Naive thymus-derived CD8-positive, alpha-beta T cell (primary cell): ENCODE results near the gene PLEKHJ1. TPM values are rescaled to one million over a fixed set of nuclear protein-coding genes. Genes with fewer than 3 reads are reported as not detected.
A peak's percentile ranks its signal among the peaks of the same experiment; 100 is the strongest.

Source experiments
- ATAC-seq, 2 donors: fragments of 150-1000 bp; cut with Tn5 transposase in 1 of 2; sonication (Bioruptor Pico), chemical (Tn5 transposase) in 1 of 2; 1 replicate in 1 of 2; 2 replicates in 1 of 2; pipeline ENCODE4 v1.10.0; 2021; ENCODE audit warnings: mild to moderate bottlenecking in 2 of 2, moderate library complexity in 2 of 2
- POLR2A ChIA-PET: fragments of 350-600 bp; sonication (Branson Sonifier 250); formaldehyde crosslinking; loops from one replicate; lab custom pipeline; 2021; ENCODE audit warnings: antibody characterized with exemption; lab: Charles Lee
- DNase-seq, 10 donors: peaks; one replicate each; pipeline versions ENCODE4 v3.0.0 to v3.0.0-alpha.2; 2020 to 2022
- H3K27ac Mint-ChIP-seq, 10 donors: one replicate each; pipeline ENCODE4 v1.8.0; 2020 to 2022; ENCODE audit warnings: mild to moderate bottlenecking in 10 of 10, mixed read lengths in 10 of 10, moderate library complexity in 4 of 10, inconsistent platforms in 1 of 10
- H3K27me3 Mint-ChIP-seq, 5 donors: one replicate each; pipeline ENCODE4 v1.8.0; 2021 to 2022; ENCODE audit warnings: mixed read lengths in 5 of 5
- H3K36me3 Mint-ChIP-seq, 3 donors: one replicate each; pipeline ENCODE4 v1.8.0; 2020 to 2022; ENCODE audit warnings: mixed read lengths in 3 of 3, mild to moderate bottlenecking in 2 of 3, inconsistent platforms in 1 of 3
- H3K4me1 Mint-ChIP-seq, 4 donors: one replicate each; pipeline ENCODE4 v1.8.0; 2021 to 2022; ENCODE audit warnings: mixed read lengths in 4 of 4
- H3K4me3 Mint-ChIP-seq, 10 donors: one replicate each; pipeline ENCODE4 v1.8.0; 2020 to 2022; ENCODE audit warnings: mild to moderate bottlenecking in 10 of 10, mixed read lengths in 10 of 10, moderate library complexity in 6 of 10, inconsistent platforms in 1 of 10
- H3K9me3 Mint-ChIP-seq, 9 donors: one replicate each; pipeline ENCODE4 v1.8.0; 2020 to 2022; ENCODE audit warnings: mixed read lengths in 9 of 9, mild to moderate bottlenecking in 3 of 9, inconsistent platforms in 1 of 9, moderate library complexity in 1 of 9
- polyA plus RNA-seq, 3 donors: library from polyadenylated mRNA; unstranded; fragments of 300-500 nt; fragmentation: Illumina TruSeq; gene quantifications; one replicate each; pipeline ENCODE4 v1.2.3, GENCODE V29; 2021
- total RNA-seq, 8 experiments: library from RNA in 2 of 8; stranded (reverse) in 2 of 8; gene quantifications; one replicate each; pipeline ENCODE4 v1.2.3 and lab custom pipeline; 2021 to 2026

PLEKHJ1 gene
- total and polyA plus RNA-seq, 5 experiments from 2014 or later = 56.7 to 106 (median 85.2) TPM

- peak overlapping the region in 9 of 10 donors; percentile 34 to 95 (median 66) for H3K27ac Mint-ChIP-seq
- peaks cover 7 to 50% (median 31%) of the 10 kb centered on the region in 4 donors for H3K4me1 Mint-ChIP-seq
- POLR2A ChIA-PET = interaction anchor here (1.4 to 11.8 kb wide), 4 partner anchors 13 to 336 kb away, joined by 3 to 370 read pairs (median 134); partner anchors contain the start of genes AMH, JSRP1, PLEKHJ1 and SF3A2
- DNase-seq = no peak
- H3K36me3 Mint-ChIP-seq = peaks cover 0 to 22% (median 5%) of the 10 kb centered on the region in 3 donors
- no peaks in the 10 kb centered on the region for H3K27me3 Mint-ChIP-seq
- ATAC-seq = no peak
- peak overlapping the region; percentile 87 to 97 (median 90) for H3K4me3 Mint-ChIP-seq
- peaks cover 0 to 2% (median 0%) of the 10 kb centered on the region in 9 donors for H3K9me3 Mint-ChIP-seq
Measured at GRCh38 chr19:2268480-2268830, 32.3 kb upstream of the PLEKHJ1 start.

GRCh38 chr19:2266183-2266993 is 30.3 kb upstream of the PLEKHJ1 start:
- POLR2A ChIA-PET = interaction anchor here (0.7 to 11.8 kb wide), 3 partner anchors 11 to 1009 kb away, joined by 6 to 370 read pairs (median 262); partner anchors contain the start of genes AMH, JSRP1, PLEKHJ1 and SF3A2
- Mint-ChIP-seq H3K27ac (peak overlapping the region in 4 of 10 donors; percentile 36 to 71 (median 58)), H3K4me1 (peaks cover 1 to 39% (median 14%) of the 10 kb centered on the region in 4 donors), H3K9me3 (peaks cover 0 to 2% (median 0%) of the 10 kb centered on the region in 9 donors), H3K36me3 (peaks cover 0 to 6% (median under 1%) of the 10 kb centered on the region in 3 donors), H3K27me3 (no peaks in the 10 kb centered on the region), H3K4me3 (peak overlapping the region in 6 of 10 donors; percentile 6 to 48 (median 24))
- no peak for ATAC-seq
- DNase-seq = peak in 1 of 10 donors; percentile 47

GRCh38 chr19:2261438-2262172 is 25.5 kb upstream of the PLEKHJ1 start:
- no peaks in the 10 kb centered on the region for H3K9me3 Mint-ChIP-seq
- DNase-seq (peak in 3 of 10 donors; percentile 41 to 52 (median 47)), ATAC-seq (no peak)
- peak overlapping the region in 6 of 10 donors; percentile 16 to 85 (median 65) for H3K27ac Mint-ChIP-seq
- no peaks in the 10 kb centered on the region for H3K27me3 Mint-ChIP-seq
- peaks cover 3 to 51% (median 23%) of the 10 kb centered on the region in 4 donors for H3K4me1 Mint-ChIP-seq
- no peaks in the 10 kb centered on the region for H3K36me3 Mint-ChIP-seq
- peak overlapping the region in 1 of 10 donors; percentile 57 for H3K4me3 Mint-ChIP-seq
- POLR2A ChIA-PET = interaction anchor here (0.5 to 15.8 kb wide), 8 partner anchors 9 to 367 kb away, joined by 3 to 370 read pairs (median 4); no protein-coding TSS in a partner anchor

GRCh38 chr19:2260341-2260805 is 24.2 kb upstream of the PLEKHJ1 start:
- DNase-seq = no peak
- Mint-ChIP-seq H3K4me3 (peak overlapping the region in 3 of 10 donors; percentile 30 to 69 (median 40)), H3K4me1 (peaks cover 1 to 49% (median 18%) of the 10 kb centered on the region in 4 donors), H3K27me3 (no peaks in the 10 kb centered on the region), H3K9me3 (no peaks in the 10 kb centered on the region), H3K36me3 (no peaks in the 10 kb centered on the region), H3K27ac (peak overlapping the region; percentile 7 to 93 (median 70))
- POLR2A ChIA-PET = interaction anchor here (0.6 to 15.8 kb wide), 8 partner anchors 7 to 167 kb away, joined by 3 to 370 read pairs (median 4); no protein-coding TSS in a partner anchor
- no peak for ATAC-seq

GRCh38 chr19:2259336-2259735 is 23.2 kb upstream of the PLEKHJ1 start:
- DNase-seq (no peak), ATAC-seq (no peak)
- Mint-ChIP-seq H3K36me3 (no peaks in the 10 kb centered on the region), H3K9me3 (no peaks in the 10 kb centered on the region), H3K4me1 (peaks cover 1 to 44% (median 18%) of the 10 kb centered on the region in 4 donors), H3K27me3 (no peaks in the 10 kb centered on the region), H3K4me3 (peak overlapping the region in 7 of 10 donors; percentile 34 to 67 (median 57)), H3K27ac (peak overlapping the region in 9 of 10 donors; percentile 90 to 97 (median 93))
- POLR2A ChIA-PET = interaction anchor here (0.7 to 15.8 kb wide), 5 partner anchors 11 to 395 kb away, joined by 5 to 370 read pairs (median 12); partner anchors contain the start of genes LSM7 and SPPL2B

- ATAC-seq (no peak), DNase-seq (no peak)
- peaks cover 0 to 4% (median 0%) of the 10 kb centered on the region in 5 donors for H3K27me3 Mint-ChIP-seq
- peak within 1 kb of the TSS; percentile 77 to 99 (median 98) for H3K27ac Mint-ChIP-seq
- H3K9me3 Mint-ChIP-seq = no peaks in the 10 kb centered on the region
- no peaks in the 10 kb centered on the region for H3K36me3 Mint-ChIP-seq
- POLR2A ChIA-PET = interaction anchor here (2.7 to 15.8 kb wide), 3 partner anchors 14 to 77 kb away, joined by 7 to 370 read pairs (median 147); partner anchors contain the start of genes PLEKHJ1 and SF3A2
- peaks cover 1 to 48% (median 30%) of the 10 kb centered on the region in 4 donors for H3K4me1 Mint-ChIP-seq
- peak within 1 kb of the TSS in 7 of 10 donors; percentile 22 to 58 (median 40) for H3K4me3 Mint-ChIP-seq
Measured at GRCh38 chr19:2255982-2256685, 20.0 kb upstream of the PLEKHJ1 start, which contains the start of gene JSRP1. Gene JSRP1 (minus strand): TSS chr19:2256417. CDS start chr19:2255314, 1,103 bp downstream.

- DNase-seq (no peak), ATAC-seq (no peak)
- H3K27me3 Mint-ChIP-seq = peaks cover 0 to 4% (median 0%) of the 10 kb centered on the region in 5 donors
- POLR2A ChIA-PET = interaction anchor here (2.7 to 15.8 kb wide), 3 partner anchors 15 to 78 kb away, joined by 7 to 370 read pairs (median 147); partner anchors contain the start of genes PLEKHJ1 and SF3A2
- H3K27ac Mint-ChIP-seq = peak overlapping the region in 1 of 10 donors; percentile 27
- peaks cover 1 to 44% (median 29%) of the 10 kb centered on the region in 4 donors for H3K4me1 Mint-ChIP-seq
- no peaks in the 10 kb centered on the region for H3K36me3 Mint-ChIP-seq
- peak overlapping the region in 2 of 10 donors; percentile 41 to 49 for H3K4me3 Mint-ChIP-seq
- H3K9me3 Mint-ChIP-seq = no peaks in the 10 kb centered on the region
Measured at GRCh38 chr19:2255112-2255845, 19.1 kb upstream of the PLEKHJ1 start.

GRCh38 chr19:2254064-2254872 is 18.1 kb upstream of the PLEKHJ1 start:
- peaks cover 1 to 37% (median 28%) of the 10 kb centered on the region in 4 donors for H3K4me1 Mint-ChIP-seq
- DNase-seq = no peak
- H3K27ac Mint-ChIP-seq = peak overlapping the region in 3 of 10 donors; percentile 18 to 51 (median 33)
- no peaks in the 10 kb centered on the region for H3K9me3 Mint-ChIP-seq
- POLR2A ChIA-PET = interaction anchor here (1.0 to 15.8 kb wide), 9 partner anchors 7 to 222 kb away, joined by 3 to 370 read pairs (median 10); partner anchors contain the start of genes GADD45B, PLEKHJ1 and SF3A2
- no peak for ATAC-seq
- H3K4me3 Mint-ChIP-seq = peak overlapping the region; percentile 36 to 82 (median 62)
- H3K36me3 Mint-ChIP-seq = no peaks in the 10 kb centered on the region
- peaks cover 0 to 4% (median 0%) of the 10 kb centered on the region in 5 donors for H3K27me3 Mint-ChIP-seq

- H3K36me3 Mint-ChIP-seq = peaks cover 0 to 3% (median 0%) of the 10 kb centered on the region in 3 donors
- DNase-seq = peak in 9 of 10 donors; percentile 34 to 81 (median 62)
- peaks cover 3 to 30% (median 22%) of the 10 kb centered on the region in 4 donors for H3K4me1 Mint-ChIP-seq
- ATAC-seq = peak; percentile 57 to 61
- peak overlapping the region in 5 of 10 donors; percentile 33 to 69 (median 60) for H3K27ac Mint-ChIP-seq
- POLR2A ChIA-PET = interaction anchor here (0.6 to 15.8 kb wide), 12 partner anchors 8 to 234 kb away, joined by 3 to 370 read pairs (median 8); partner anchors contain the start of genes GADD45B, PLEKHJ1 and SF3A2
- H3K4me3 Mint-ChIP-seq = peak overlapping the region; percentile 71 to 86 (median 82)
- peaks cover 0 to 4% (median 0%) of the 10 kb centered on the region in 5 donors for H3K27me3 Mint-ChIP-seq
- H3K9me3 Mint-ChIP-seq = no peaks in the 10 kb centered on the region
Measured at GRCh38 chr19:2253106-2254063, 17.3 kb upstream of the PLEKHJ1 start.
